Liver (tissue), 3 donors: ENCODE data around the gene RALGAPA2.

ENCODE experiments used
- FOXA1 ChIP-seq: IDR thresholded peaks from 2 replicates; pipeline ENCODE4 v1.6.1; 2016; ENCODE audit warnings: antibody characterized with exemption
- RAD21 ChIP-seq, 2 donors: IDR thresholded peaks; 2 replicates each; pipeline ENCODE4 v1.6.1; 2016; ENCODE audit warnings: antibody characterized with exemption in 2 of 2, mild to moderate bottlenecking in 2 of 2
- RXRA ChIP-seq, 2 donors: IDR thresholded peaks; 2 replicates each; pipeline ENCODE4 v1.6.1; 2017 to 2018; ENCODE audit warnings: antibody characterized with exemption in 2 of 2, mild to moderate bottlenecking in 1 of 2
- SP1 ChIP-seq: IDR thresholded peaks from 2 replicates; pipeline ENCODE4 v1.6.1; 2018; ENCODE audit warnings: antibody characterized with exemption, mild to moderate bottlenecking
- TAF1 ChIP-seq: conservative IDR thresholded peaks from 2 replicates; pipeline ENCODE4 v1.6.1; 2016; ENCODE audit warnings: antibody characterized with exemption, mild to moderate bottlenecking
- YY1 ChIP-seq: IDR thresholded peaks from 2 replicates; pipeline ENCODE4 v1.6.1; 2016; ENCODE audit warnings: antibody characterized with exemption, mild to moderate bottlenecking
- TF ChIP-seq, protein P1 (sequence below): fragments of 150-350 bp; IDR thresholded peaks from 2 replicates; pipeline ENCODE4 v1.5.1; 2017; ENCODE audit warnings: improper control_type of control experiment, low read depth, low read length; ENCODE audit not compliant: missing input control
- TF ChIP-seq, protein P2 (sequence below): IDR thresholded peaks from 2 replicates; pipeline ENCODE4 v1.6.1; 2016; ENCODE audit warnings: antibody characterized with exemption
- TF ChIP-seq, protein P3 (sequence below): IDR thresholded peaks from 2 replicates; pipeline ENCODE4 v1.6.1; 2016; ENCODE audit warnings: antibody characterized with exemption
- TF ChIP-seq, protein P4 (sequence below): IDR thresholded peaks from 2 replicates; pipeline ENCODE4 v1.6.1; 2016; ENCODE audit warnings: antibody characterized with exemption, mild to moderate bottlenecking
- donor health status: healthy.
- donor health status: healthy.

DNA sequence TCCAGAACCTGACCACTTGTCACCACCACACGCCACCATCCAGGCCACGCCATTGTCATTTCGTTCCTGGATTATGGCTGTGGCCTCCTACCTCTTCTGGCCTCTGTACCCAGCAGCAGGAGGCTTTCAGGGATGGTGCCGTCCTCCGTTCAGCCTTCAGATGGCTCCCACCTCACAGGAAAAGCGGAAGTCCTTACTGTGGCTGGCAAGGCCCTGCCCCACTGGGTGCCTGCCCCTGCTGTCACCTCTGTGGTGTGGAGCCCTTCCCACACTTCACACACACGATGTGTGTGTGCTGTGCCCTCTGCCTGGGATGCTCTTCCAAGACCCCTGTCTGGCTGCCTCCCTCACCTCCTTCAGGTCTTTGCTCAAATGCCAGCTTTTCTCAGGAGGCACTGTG lies 275.1 kb downstream of the RALGAPA2 start:
- TF ChIP-seq TAF1 (no peak), FOXA1 (no peak), RAD21 (IDR thresholded peaks at IDR 0.05) (no peak), SP1 (no peak), YY1 (no peak), RXRA (IDR thresholded peaks at IDR 0.05) (no peak)
- TF ChIP-seq, protein P1, sequence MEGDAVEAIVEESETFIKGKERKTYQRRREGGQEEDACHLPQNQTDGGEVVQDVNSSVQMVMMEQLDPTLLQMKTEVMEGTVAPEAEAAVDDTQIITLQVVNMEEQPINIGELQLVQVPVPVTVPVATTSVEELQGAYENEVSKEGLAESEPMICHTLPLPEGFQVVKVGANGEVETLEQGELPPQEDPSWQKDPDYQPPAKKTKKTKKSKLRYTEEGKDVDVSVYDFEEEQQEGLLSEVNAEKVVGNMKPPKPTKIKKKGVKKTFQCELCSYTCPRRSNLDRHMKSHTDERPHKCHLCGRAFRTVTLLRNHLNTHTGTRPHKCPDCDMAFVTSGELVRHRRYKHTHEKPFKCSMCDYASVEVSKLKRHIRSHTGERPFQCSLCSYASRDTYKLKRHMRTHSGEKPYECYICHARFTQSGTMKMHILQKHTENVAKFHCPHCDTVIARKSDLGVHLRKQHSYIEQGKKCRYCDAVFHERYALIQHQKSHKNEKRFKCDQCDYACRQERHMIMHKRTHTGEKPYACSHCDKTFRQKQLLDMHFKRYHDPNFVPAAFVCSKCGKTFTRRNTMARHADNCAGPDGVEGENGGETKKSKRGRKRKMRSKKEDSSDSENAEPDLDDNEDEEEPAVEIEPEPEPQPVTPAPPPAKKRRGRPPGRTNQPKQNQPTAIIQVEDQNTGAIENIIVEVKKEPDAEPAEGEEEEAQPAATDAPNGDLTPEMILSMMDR, result no peak
- TF ChIP-seq, protein P2, sequence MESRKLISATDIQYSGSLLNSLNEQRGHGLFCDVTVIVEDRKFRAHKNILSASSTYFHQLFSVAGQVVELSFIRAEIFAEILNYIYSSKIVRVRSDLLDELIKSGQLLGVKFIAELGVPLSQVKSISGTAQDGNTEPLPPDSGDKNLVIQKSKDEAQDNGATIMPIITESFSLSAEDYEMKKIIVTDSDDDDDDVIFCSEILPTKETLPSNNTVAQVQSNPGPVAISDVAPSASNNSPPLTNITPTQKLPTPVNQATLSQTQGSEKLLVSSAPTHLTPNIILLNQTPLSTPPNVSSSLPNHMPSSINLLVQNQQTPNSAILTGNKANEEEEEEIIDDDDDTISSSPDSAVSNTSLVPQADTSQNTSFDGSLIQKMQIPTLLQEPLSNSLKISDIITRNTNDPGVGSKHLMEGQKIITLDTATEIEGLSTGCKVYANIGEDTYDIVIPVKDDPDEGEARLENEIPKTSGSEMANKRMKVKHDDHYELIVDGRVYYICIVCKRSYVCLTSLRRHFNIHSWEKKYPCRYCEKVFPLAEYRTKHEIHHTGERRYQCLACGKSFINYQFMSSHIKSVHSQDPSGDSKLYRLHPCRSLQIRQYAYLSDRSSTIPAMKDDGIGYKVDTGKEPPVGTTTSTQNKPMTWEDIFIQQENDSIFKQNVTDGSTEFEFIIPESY, result no peak
- TF ChIP-seq, protein P3, sequence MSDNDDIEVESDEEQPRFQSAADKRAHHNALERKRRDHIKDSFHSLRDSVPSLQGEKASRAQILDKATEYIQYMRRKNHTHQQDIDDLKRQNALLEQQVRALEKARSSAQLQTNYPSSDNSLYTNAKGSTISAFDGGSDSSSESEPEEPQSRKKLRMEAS, result no peak
- TF ChIP-seq, protein P4, sequence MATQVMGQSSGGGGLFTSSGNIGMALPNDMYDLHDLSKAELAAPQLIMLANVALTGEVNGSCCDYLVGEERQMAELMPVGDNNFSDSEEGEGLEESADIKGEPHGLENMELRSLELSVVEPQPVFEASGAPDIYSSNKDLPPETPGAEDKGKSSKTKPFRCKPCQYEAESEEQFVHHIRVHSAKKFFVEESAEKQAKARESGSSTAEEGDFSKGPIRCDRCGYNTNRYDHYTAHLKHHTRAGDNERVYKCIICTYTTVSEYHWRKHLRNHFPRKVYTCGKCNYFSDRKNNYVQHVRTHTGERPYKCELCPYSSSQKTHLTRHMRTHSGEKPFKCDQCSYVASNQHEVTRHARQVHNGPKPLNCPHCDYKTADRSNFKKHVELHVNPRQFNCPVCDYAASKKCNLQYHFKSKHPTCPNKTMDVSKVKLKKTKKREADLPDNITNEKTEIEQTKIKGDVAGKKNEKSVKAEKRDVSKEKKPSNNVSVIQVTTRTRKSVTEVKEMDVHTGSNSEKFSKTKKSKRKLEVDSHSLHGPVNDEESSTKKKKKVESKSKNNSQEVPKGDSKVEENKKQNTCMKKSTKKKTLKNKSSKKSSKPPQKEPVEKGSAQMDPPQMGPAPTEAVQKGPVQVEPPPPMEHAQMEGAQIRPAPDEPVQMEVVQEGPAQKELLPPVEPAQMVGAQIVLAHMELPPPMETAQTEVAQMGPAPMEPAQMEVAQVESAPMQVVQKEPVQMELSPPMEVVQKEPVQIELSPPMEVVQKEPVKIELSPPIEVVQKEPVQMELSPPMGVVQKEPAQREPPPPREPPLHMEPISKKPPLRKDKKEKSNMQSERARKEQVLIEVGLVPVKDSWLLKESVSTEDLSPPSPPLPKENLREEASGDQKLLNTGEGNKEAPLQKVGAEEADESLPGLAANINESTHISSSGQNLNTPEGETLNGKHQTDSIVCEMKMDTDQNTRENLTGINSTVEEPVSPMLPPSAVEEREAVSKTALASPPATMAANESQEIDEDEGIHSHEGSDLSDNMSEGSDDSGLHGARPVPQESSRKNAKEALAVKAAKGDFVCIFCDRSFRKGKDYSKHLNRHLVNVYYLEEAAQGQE, result no peak
